Activated CD8-positive, alpha-beta memory T cell treated with anti-CD3 and anti-CD28 coated beads for 24 hours (primary cell): Measurements from ENCODE around the gene CD2BP2.
"Not testable (repeated sequence)": the region's sequence is repeated elsewhere in the genome, so short reads cannot be mapped to it uniquely, and the experiment has no call there.

Experiments used
- DNase-seq: peaks from one replicate; pipeline ENCODE4 v3.0.0-alpha.2; 2020

Gene CD2BP2

GRCh38 chr16:30358990-30359870 is 4.1 kb upstream of the CD2BP2 start:
- peak; percentile 53 for DNase-seq

- DNase-seq: no peak
Observed at GRCh38 chr16:30358577-30358936, 3.4 kb upstream of the CD2BP2 start.

DNA sequence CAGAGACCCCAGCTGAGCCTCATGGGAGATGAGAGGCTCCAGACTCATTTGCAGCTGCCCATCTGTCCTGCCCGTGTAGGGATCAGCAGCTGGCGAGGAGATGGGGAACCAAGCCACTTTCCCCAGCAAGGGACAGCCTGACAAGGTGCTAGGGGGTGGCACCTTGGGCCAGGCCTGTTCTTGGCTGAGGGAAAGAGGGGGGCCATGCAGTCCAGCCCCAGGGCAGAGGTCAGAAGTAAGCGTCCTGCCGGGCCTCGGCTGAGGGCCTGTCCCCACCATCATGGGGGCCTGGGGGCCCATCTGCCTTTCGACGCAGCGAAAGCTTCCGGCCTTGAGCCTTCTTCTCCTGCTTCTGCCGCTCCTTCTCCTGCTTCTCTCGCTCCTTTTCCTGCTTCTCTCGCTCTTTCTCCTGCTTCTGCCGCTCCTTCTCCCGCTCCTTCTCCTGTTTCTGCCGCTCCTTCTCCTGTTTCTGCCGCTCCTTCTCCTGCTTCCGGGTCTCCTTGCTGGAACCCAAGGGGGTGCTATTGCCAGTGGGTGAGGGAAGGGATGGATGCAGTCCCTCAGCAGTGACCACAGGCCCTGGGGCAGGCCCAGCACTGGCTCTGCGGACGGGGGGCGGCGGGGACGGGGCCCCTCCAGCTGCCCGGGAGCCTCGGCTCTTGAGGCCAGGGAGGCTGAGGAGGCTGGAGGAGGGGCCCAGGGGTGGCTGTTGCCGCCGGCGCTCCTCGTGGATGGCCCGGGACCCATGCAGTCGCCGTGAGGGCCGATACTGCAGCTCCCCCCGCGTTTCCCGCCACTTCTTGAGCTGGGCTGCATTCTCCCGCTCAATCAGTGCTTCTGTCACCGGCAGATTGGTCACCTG is 2.8 kb upstream of the CD2BP2 start:
- peak; percentile 54 for DNase-seq

DNA sequence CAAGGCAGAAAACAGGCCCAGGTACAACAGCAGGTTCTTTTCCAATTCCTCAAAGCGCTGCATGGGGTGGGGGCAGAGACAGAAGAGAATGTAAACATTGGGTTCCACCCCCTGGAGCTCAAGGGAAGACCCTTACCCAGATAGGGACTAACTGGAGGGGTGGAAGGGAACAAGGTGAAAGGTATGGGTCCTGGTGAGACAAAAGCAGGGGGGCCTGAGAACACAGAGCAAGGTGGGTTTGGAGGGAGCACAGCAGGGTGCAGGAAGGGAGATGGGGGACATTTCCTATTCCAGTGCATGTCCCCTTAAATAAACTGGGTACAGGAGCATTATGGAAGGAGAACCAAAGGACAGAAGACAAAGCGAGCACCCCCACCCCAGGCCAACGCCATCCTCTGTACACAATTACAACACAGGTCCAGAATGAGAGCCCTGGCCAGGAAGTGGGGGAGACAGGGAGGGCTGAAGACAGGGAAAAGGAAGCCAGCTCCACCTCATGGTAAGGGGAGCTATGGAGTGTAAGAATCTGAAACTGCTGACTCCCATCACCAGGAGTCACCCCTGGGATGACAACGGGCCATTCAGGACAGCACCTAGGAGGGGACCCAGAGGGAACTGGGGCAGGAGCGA is 2.1 kb upstream of the CD2BP2 start:
- peak; percentile 52 for DNase-seq

DNA sequence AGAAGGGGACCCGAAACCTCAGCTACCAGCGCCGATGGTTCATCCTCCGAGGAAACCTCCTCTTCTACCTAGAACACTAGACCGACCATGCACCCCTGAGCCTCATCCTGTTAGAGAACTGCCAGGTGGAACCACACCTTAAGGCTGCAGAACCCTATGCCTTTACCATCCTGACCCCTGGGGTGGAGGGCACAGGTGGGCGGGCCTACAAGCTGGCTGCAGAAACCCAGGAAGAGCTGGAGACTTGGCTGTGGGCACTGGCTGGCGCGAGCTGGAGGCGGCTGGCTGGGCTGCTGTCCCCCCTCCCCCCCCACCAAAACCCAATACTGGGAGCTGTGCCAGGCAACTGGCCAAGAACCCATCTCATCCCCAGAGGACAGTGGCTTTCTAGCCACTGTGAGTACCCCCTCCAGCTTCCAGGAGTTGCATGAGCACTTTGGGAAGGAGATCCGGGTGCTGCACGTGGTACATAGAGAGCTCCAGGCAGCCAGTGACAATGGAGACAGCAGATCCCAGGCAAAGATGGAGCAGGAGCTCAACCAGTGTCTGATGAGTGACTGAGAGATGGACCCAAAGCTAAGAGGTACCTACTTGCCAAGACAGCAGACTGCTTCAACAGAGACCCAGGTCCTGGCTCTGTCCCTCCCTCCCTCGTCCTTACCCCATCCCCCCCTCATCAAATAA is 1.4 kb upstream of the CD2BP2 start:
- peak; percentile 60 for DNase-seq

GRCh38 chr16:30355954-30356308 is 823 bp upstream of the CD2BP2 start:
- DNase-seq: no peak

DNA sequence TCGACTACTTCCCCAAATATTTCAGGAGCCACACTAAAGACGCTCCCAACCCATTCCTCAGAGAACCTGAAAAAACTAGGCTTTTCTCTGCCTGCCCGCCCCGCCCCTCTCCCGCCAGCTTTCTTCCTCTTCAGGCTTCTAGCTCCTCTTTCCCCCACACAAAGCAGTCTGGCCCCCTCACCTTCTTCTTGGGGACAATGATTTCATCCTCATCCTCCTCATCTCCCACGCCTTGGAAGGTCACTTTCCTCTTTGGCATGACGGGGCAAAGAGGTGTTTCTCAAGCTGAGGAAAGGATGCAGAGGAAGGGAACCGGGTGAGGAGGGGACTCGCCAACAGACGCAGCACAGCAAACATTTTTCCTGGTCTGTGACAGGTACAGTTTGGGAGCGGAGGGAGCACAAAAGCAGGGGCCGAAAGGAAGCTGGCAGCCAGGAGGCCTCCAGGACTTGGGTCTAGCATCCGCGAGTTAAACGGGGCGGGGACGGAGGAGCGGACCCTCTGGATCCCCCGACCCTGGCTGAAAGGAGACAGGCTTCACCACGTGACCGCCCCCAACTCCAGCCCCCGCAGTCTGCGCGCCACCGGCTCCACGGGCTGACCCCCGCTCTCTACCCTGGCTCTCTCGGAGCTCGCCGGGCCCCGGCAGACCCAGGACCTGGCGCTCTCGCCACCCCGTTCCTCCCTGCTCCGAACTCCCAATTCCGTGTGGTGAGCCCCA is 525 bp downstream of the CD2BP2 start:
- DNase-seq: no peak

DNA sequence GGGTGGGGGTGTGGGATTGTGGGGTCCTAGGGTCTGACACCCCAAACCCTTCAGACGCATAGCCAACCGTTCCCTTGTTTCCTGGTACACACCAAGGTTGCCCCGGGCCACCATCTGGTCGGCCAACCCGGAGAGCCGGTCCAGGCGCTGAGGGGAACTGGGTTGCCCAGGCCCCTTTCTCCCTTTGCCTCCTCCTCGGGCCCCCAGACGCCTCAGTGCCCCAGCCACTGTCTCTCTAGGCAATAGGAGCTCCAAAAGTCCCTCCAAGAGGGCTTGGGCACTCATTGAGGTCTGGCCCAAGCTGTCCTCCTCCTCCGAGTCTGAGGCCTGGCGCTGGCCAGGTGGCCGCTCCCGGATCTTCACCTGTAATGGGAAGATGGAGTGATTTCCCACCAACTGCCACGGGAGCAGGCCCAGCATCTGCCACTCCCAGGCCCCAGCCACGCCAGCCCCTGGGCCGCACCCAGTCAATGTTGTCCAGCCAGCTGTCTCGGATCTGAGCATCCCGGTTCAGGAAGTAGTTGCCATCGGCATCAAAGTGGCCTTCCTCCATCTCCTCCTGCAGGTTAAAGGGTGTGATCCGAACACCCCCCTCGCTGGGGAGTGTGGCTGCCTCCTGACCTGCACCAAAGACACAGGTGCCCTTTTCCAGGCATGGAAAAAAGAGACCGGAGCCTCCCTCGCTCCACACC is 1.5 kb downstream of the CD2BP2 start:
- no peak for DNase-seq

DNA sequence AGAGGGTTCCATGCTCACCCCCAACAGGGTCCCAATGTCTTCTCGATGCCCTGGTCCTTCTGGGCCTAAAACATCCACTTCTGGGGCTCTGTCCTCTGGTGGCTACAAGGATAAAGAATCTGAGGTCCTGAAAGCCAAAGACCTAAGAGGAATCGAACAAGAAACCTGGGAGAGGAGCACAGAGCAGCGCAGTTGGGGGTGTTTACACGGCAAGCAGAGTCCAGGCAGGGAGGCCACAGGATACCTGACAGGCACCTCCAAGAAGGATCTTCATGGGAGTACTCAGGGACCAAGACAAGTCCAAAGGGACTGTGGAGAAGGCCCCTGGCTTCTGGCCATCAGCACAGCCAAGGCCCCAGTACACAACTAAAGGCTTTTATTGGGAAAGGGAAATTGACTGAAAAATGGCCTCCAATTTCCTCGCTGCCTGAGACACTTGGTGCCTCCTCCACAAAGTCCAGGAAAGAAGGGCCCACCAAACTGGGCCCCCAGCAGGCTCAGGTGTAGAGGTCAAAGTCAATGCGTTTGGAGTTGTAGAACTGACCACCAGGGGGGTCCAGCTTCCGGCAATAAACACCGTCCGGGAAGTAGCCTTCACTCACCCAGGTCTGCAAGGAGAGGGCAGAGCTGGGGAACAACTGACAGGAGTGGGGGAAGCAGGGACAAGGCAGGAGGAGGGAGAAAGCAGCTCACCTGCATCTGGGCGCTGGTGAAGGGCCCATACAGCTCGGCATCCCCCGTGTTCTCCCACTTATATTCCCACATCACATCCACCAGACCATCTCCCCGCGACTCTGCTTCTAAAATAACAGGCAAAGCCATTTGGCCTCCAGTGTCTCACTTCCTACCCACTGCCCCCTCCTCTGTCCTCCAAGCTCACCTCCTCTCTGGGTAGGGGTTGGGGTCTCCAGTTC is 2.4 kb downstream of the CD2BP2 start:
- no peak for DNase-seq

DNA sequence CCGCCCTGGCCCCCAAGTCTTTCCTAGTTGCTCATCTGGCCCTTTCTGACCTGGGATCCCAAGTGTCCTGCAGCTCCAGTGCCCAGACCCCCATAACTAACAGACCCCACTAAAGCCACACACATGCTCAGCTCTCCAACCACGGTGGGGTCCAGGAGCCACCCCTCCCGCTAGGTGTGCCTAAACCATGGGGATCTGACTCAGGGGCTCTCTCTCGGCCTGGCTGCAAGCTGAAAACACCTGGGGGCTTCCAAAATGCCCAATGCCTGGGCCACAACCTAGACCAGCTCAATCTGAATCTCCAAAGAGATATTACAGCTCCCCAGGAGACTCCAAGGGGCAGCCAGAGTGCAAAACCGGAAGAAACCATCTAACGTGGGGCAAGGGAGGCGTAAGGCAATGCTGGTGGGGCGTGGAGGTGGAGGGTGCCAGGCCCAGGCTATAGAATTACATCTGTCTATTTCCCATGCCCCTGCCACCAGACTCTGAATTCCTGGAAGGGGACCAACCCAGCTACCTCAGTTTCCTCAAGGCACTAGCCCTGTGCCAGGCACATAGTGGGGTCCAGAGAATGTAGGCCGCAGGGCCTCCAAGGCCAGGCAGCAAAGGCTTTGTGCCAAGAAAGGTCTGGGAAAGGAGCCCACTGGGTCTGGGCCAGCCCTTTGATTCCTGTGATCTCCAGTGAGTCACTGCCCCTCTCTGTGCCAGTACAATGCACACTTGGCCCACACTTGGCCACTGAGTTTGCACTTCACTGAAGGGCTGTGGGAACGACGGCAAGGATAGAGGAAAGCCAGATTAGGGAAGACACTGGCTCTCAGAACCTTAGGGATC is 3.3 kb downstream of the CD2BP2 start:
- no peak for DNase-seq

- no peak for DNase-seq
Observed at GRCh38 chr16:30351001-30351441, 4.1 kb downstream of the CD2BP2 start.

- no peak for DNase-seq
Observed at GRCh38 chr16:30350134-30350871, 4.8 kb downstream of the CD2BP2 start.

- DNase-seq: no peak
Observed at GRCh38 chr16:30349675-30350074, 5.4 kb downstream of the CD2BP2 start.

- no peak for DNase-seq
Observed at GRCh38 chr16:30348929-30349328, 6.2 kb downstream of the CD2BP2 start.

DNA sequence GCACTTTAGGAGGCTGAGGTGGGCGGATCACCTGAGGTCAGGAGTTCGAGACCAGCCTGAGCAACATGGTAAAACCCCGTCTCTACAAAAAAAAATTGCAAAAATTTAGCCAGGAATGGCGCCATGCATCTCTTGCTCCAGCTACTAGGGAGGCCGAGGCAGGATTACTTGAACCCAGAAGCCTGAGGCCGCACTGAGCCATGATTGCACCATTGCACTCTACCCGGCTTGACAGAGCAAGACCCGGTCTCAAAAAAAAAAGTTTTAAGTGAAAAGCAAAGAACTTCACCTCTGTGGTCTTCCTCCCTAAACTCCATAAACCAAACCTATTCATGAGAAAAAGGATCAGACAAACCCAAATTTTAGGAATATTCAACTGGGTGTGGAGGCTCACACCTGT is 7.0 kb downstream of the CD2BP2 start:
- DNase-seq: no peak

- DNase-seq: no peak
Observed at GRCh38 chr16:30346286-30346685, 8.8 kb downstream of the CD2BP2 start.

GRCh38 chr16:30343491-30343820 is 11.7 kb downstream of the CD2BP2 start:
- DNase-seq: not testable (repeated sequence)

DNA sequence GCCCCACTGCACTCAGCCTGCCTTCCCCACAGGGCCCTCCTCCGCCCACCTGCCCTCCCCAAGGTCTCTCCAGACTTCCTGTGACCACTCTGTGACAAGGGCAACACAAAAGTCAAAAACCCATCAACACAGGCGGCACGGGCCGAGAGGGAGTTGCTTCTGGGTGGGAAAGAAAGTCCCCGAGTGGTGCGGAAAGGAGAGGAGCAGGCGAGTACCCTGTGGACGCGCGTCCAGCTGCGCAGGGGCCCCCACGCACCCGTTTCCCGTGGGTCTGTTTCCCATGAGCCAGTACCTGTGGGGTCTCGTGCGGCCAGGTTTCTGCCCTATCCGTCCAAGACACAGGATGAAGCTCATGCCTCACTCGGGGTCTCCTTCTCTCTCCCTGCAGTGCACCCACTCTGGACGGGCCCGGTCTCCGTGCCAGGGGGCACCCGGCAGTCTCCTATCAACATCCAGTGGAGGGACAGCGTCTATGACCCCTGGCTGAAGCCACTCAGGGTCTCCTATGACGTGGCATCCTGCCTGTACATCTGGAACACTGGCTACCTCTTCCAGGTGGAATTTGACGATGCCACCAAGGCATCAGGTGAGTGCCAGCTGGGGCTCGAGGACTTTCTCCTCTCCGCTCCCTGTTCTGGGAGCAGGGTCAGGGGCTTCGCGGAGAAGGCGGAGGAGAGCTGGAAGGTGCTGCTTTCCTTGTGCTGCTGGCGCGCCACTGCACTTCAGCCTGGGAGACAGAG is 12.2 kb downstream of the CD2BP2 start:
- DNase-seq: peak; percentile 47
